Gastroesophageal sphincter (tissue), 4 donors: ENCODE data around the gene CNNM2. TPM values are rescaled to one million over a fixed set of nuclear protein-coding genes. Genes with fewer than 3 reads are reported as not detected.
A peak's percentile ranks its signal among the peaks of the same experiment; 100 is the strongest.

Experiments
- ATAC-seq: fragments of 150-250 bp; one replicate; pipeline ENCODE4 v1.9.1; 2016; ENCODE audit warnings: mild to moderate bottlenecking, moderate library complexity
- H3K27ac ChIP-seq, 4 donors: fragments of 200-600 bp; sonication (generic) in 3 of 4; 1 replicate in 3 of 4; 2 replicates in 1 of 4; pipeline ENCODE4 v1.5.1; 2016 to 2019
- H3K27me3 ChIP-seq: fragments of 200-600 bp; sonication (generic); one replicate; pipeline ENCODE4 v1.5.1; 2019
- H3K36me3 ChIP-seq, 2 donors: fragments of 200-600 bp; sonication (generic); one replicate each; pipeline ENCODE4 v1.5.1; 2019; ENCODE audit warnings: control low read depth in 1 of 2
- H3K4me1 ChIP-seq, 3 donors: fragments of 200-600 bp; sonication (generic); 1 replicate in 2 of 3; 2 replicates in 1 of 3; pipeline ENCODE4 v1.5.1; 2016 to 2019; ENCODE audit warnings: control low read depth in 2 of 3
- H3K4me3 ChIP-seq, 2 donors: fragments of 200-600 bp; sonication (generic); one replicate each; pipeline ENCODE4 v1.5.1; 2019; ENCODE audit warnings: mild to moderate bottlenecking in 1 of 2, moderate library complexity in 1 of 2
- H3K9me3 ChIP-seq, 3 donors: fragments of 200-600 bp; sonication (generic); one replicate each; pipeline ENCODE4 v1.5.1; 2017 to 2019; ENCODE audit warnings: control low read depth in 2 of 3
- CTCF ChIP-seq, 4 experiments: fragments of 200-600 bp in 2 of 4; fragments of 450-650 bp in 2 of 4; sonication (generic) in 1 of 4; IDR thresholded peaks; one replicate each; pipeline ENCODE4 v1.5.1; 2017 to 2019; ENCODE audit warnings: antibody characterized with exemption in 4 of 4, mild to moderate bottlenecking in 2 of 4, moderate library complexity in 2 of 4
- EP300 ChIP-seq: sonication (generic); formaldehyde crosslinking; IDR thresholded peaks from one replicate; pipeline ENCODE4 v1.6.1; 2017; ENCODE audit warnings: antibody characterized with exemption, mild to moderate bottlenecking
- POLR2A ChIP-seq, 2 donors: fragments of 450-650 bp; IDR thresholded peaks; one replicate each; pipeline ENCODE4 v1.6.1; 2017; ENCODE audit warnings: antibody characterized with exemption in 2 of 2, mild to moderate bottlenecking in 2 of 2, moderate library complexity in 1 of 2
- POLR2AphosphoS5 ChIP-seq: sonication (generic); formaldehyde crosslinking; IDR thresholded peaks from one replicate; pipeline ENCODE4 v1.6.1; 2017; ENCODE audit warnings: antibody characterized with exemption
- WGBS, 2 donors: methylation state at CpG; one replicate each; pipeline ENCODE4 v1.1.5; 2018; ENCODE audit warnings: low coverage in 1 of 2; 5-methylcytosine and 5-hydroxymethylcytosine counted together
- total RNA-seq, 4 donors: library from RNA; depleted of rRNA; stranded (reverse); fragments of >200 nt; gene quantifications; one replicate each; pipeline ENCODE4 v1.1.0, GENCODE V29; 2016

The CNNM2 gene
- total RNA-seq, 4 donors from 2014 or later = 3.8 to 10.7 (median 7.5) TPM

- Histone ChIP-seq H3K36me3 (no peaks in the 10 kb centered on the region), H3K4me3 (no peak overlapping the region), H3K9me3 (no peaks in the 10 kb centered on the region), H3K4me1 (peaks cover 0 to 8% (median 0%) of the 10 kb centered on the region in 3 donors), H3K27me3 (no peaks in the 10 kb centered on the region), H3K27ac (no peak overlapping the region)
- no peak for ATAC-seq
- WGBS, 2 donors = 85% methylated on average over 2 of the region's 2 CpGs; no CpG with 5 or more reads in 1 of the 2 donors
- TF ChIP-seq CTCF (IDR thresholded peaks at IDR 0.05) = no peak
- TF ChIP-seq POLR2AphosphoS5 = no peak
- TF ChIP-seq EP300 = no peak
- TF ChIP-seq POLR2A (IDR thresholded peaks at IDR 0.05) = no peak
These were observed 107.6 kb downstream of the CNNM2 start for GRCh38 chr10:103025696-103026095.

GRCh38 chr10:103038570-103038969 is 120.5 kb downstream of the CNNM2 start:
- WGBS, 2 donors = 26 to 27% methylated on average over 2 of the region's 2 CpGs
- Histone ChIP-seq H3K27ac (peak overlapping the region in 1 of 4 donors; percentile 24), H3K36me3 (no peaks in the 10 kb centered on the region), H3K27me3 (no peaks in the 10 kb centered on the region), H3K4me3 (no peak overlapping the region), H3K4me1 (peaks cover 0 to 11% (median 0%) of the 10 kb centered on the region in 3 donors), H3K9me3 (no peaks in the 10 kb centered on the region)
- TF ChIP-seq EP300 = no peak
- no peak for TF ChIP-seq POLR2AphosphoS5
- no peak for TF ChIP-seq POLR2A (IDR thresholded peaks at IDR 0.05)
- TF ChIP-seq CTCF (IDR thresholded peaks at IDR 0.05) = no peak
- no peak for ATAC-seq

DNA sequence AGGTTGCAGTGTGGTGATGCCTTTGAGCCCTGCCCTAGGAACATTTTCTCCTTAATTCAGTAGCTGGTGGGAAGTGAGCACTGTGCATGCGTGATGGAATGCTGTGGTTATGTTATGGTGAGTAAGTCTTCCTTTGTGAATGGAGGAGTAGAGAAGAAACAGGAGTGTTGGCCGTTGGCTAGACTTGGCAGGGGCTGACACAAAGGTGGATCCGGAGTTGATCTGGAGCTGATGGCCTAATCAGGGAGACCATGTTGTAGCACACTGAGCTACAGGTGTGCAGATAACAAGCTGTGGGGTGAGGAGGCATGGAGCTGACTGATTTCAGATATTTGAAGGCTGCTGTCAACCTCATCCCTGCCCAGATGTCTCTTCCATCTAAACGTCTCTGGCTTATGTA is 122.3 kb downstream of the CNNM2 start:
- TF ChIP-seq CTCF (IDR thresholded peaks at IDR 0.05) (no peak), POLR2AphosphoS5 (no peak), POLR2A (IDR thresholded peaks at IDR 0.05) (no peak), EP300 (no peak)
- H3K4me1 ChIP-seq = peaks cover 0 to 28% (median 6%) of the 10 kb centered on the region in 3 donors
- H3K4me3 ChIP-seq = no peak overlapping the region
- WGBS, 2 donors = 63 to 77% methylated on average over 2 to 3 of the region's 4 CpGs
- ATAC-seq = no peak
- no peaks in the 10 kb centered on the region for H3K36me3 ChIP-seq
- H3K27me3 ChIP-seq = no peaks in the 10 kb centered on the region
- no peaks in the 10 kb centered on the region for H3K9me3 ChIP-seq
- no peak overlapping the region for H3K27ac ChIP-seq

- H3K4me3 ChIP-seq = no peak overlapping the region
- H3K9me3 ChIP-seq = no peaks in the 10 kb centered on the region
- peaks cover 0 to 36% (median 7%) of the 10 kb centered on the region in 3 donors for H3K4me1 ChIP-seq
- 76% methylated on average over 4 to 6 of the region's 6 CpGs for WGBS, 2 donors
- H3K27me3 ChIP-seq = no peaks in the 10 kb centered on the region
- H3K27ac ChIP-seq = no peak overlapping the region
- H3K36me3 ChIP-seq = no peaks in the 10 kb centered on the region
- ATAC-seq = no peak
- TF ChIP-seq POLR2A (IDR thresholded peaks at IDR 0.05) (no peak), POLR2AphosphoS5 (no peak), CTCF (IDR thresholded peaks at IDR 0.05) (no peak), EP300 (no peak)
These were observed 123.3 kb downstream of the CNNM2 start for GRCh38 chr10:103041391-103041790.

- H3K4me3 ChIP-seq = no peak overlapping the region
- no peak overlapping the region for H3K27ac ChIP-seq
- H3K27me3 ChIP-seq = no peaks in the 10 kb centered on the region
- no peaks in the 10 kb centered on the region for H3K36me3 ChIP-seq
- no peak for ATAC-seq
- 68 to 93% methylated on average over 3 to 5 of the region's 5 CpGs for WGBS, 2 donors
- no peak for TF ChIP-seq CTCF (IDR thresholded peaks at IDR 0.05)
- H3K9me3 ChIP-seq = no peaks in the 10 kb centered on the region
- peaks cover 0 to 40% (median 7%) of the 10 kb centered on the region in 3 donors for H3K4me1 ChIP-seq
These were observed 124.0 kb downstream of the CNNM2 start for GRCh38 chr10:103042129-103042528.
